MV-4-11 (cell line): ENCODE measurements around the gene OVOL1.
"Not testable (repeated sequence)": the region's sequence is repeated elsewhere in the genome, so short reads cannot be mapped to it uniquely, and the experiment has no call there.

ENCODE experiments used
- DNase-seq: peaks from one replicate; lab custom pipeline; 2025; lab: John Stamatoyannopoulos, UW

The OVOL1 gene

DNA sequence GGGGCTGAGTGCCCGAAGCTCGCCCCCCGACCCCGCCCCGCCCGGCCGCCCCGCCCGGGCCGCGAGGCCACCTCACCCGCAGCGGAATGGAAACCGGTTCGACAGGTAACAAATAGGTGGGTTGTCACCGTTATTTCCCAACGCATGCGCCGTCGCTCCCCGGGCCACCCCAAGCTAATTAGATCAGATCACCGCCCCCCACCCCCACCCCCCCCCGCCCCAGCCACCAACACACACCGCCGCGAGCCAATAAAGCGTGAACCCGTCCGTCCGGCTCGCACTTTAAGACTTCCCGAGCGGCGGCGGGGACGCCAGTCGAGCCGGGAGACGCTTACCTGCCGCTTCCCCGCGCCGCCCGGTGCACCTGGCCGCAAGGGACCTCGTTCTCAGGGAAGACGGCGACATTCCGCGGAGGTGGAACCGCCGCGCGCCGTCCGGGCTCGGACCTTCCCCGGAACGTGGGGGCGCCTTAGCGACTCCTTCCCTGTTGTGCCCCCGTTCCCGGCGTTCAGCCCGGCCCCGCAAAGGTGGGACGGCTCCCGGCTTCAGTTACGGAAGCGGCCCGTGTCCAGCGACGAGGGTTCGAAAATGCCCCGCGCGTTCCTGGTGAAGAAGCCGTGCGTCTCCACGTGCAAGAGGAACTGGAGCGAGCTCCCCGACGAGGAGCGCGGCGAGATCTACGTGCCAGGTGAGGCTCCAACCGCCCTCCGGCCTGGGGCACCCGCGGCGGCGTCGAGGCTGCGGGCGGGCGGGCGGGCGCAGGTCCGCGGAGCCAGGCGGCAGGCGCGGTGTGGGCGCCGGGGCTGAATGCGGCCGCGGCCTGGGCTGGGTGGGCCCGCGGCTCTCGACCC lies at the start of gene OVOL1:
Gene OVOL1 (plus strand): TSS at position 278 of the 851 bp plus-strand sequence. CDS start 311 bp downstream, at position 589.
- no peak for DNase-seq

DNA sequence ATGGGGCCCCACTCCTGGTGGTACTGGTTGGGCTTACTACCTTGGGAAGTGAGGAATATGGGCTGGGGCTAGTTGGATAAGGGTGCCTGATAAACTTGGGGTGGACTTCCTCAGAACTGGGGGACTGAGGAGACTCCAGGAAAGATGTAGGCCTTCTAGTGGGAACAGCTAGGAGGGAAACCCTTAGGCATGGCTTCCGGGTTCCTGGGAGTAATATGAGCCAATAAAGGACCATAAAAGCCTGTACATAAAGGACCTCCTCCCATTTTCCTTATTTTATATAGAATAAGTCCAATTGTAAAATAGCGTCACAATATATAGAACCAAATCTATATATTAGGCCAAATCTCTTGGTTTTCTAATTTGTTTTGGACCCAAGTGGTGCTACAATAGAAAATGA lies 47.8 kb upstream of the OVOL1 start:
- DNase-seq, result no peak

DNA sequence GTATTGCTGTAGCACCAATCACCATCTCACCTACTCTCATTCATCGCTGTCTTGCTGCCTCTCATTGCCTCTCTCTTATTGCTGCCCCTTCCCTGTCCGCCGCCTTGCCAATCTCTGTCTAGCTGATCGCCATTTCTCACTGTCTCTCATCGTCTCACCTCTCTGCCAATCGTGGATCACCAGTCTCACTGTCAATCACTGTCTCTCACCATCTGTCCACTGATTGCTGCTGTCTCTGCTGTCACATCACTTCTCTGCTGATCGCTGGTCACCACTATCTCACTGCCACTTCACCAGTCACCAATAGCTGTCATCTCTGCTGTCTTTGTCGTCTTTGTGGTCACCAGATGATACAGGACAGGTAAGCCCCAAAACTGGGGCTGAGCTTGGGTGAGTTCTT lies 45.7 kb upstream of the OVOL1 start:
- DNase-seq, result no peak

- no peak for DNase-seq
Measured at GRCh38 chr11:65742353-65742752, 44.5 kb upstream of the OVOL1 start.

GRCh38 chr11:65743681-65744025 lies 43.2 kb upstream of the OVOL1 start:
- DNase-seq, result no peak

DNA sequence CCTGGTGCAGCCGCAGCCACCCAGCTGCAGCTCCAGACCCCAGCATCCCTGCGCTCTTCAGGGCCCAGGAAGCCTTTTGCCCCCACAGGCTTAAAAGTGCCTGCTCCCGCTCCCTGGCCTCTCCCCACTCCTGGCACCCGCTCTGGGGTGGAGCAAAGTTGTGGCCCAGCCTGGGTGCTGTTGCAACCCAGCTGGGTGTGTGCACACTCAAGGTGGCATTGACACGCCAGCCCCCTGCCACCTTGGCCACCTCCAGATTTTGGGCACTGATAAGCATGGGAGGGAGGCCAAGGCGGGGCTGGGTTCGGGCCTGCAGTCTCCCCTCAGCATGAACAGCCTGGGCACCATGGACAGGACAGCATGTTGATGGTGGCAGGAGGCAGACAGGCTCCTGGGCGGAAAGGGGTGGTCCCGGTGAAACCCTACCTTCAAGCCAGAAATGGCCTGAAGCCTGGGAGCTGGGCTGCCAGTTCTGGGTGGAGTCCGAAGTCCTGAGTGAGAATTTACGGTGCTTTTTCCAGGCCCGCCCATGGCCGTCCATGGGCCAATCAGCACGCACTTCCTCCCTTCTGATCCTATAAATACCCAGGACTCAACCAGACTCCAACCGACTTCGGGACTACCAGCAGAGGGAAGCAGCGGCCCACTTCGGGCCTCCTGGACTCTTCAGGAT lies 42.7 kb upstream of the OVOL1 start:
- peak; percentile 89 for DNase-seq

DNA sequence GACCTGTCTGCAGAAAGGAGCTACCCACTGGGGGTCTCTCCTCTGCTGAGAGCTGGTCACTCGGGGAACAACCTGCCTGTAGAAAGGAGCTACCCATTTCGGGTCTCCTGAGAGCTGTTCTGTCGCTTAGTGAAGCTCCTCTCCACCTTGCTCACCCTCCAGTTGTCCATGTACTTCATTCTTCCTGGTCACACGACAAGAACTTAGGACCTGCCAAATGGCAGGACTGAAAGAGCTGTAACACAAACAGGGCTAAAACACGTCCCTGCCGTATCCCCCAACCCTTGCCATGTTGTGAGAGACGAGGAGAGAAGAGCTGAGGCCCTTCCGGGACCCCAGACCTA lies 42.2 kb upstream of the OVOL1 start:
- DNase-seq, result no peak

DNA sequence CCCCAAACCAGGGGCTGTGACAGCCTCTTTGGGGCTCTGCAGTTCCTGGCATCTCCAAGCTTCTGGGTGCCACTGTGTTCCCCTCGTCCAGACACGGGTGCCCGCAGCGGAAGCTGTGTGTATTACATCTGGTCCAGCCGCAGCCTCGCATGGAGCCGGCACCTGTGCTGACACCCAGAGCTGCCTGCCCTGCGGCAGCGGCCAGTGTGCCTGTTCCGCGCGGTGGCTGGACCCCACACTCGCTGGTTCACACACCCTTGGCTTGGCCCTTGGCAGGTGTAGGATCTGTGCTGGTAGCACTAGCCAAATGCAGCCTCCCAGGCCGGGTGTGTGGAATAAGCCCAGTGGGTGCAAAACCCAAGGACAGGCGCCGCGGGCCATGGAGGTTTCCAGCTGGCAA lies 41.8 kb upstream of the OVOL1 start:
- DNase-seq, result no peak

- not testable (repeated sequence) for DNase-seq
Measured at GRCh38 chr11:65762169-65762568, 24.7 kb upstream of the OVOL1 start.

DNA sequence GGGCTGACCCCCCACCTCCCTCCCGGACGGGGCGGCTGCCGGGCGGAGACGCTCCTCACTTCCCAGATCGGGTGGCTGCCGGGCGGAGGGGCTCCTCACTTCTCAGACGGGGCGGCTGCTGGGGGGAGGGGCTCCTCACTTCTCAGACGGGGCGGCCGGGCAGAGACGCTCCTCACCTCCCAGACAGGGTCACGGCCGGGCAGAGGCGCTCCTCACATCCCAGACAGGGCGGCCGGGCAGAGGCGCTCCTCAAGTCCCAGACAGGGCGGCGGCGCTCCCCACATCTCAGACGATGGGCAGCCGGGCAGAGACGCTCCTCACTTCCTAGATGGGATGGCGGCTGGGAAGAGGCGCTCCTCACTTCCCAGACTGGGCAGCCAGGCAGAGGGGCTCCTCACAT lies 24.0 kb upstream of the OVOL1 start:
- not testable (repeated sequence) for DNase-seq

GRCh38 chr11:65764434-65764833 lies 22.4 kb upstream of the OVOL1 start:
- no peak for DNase-seq

DNA sequence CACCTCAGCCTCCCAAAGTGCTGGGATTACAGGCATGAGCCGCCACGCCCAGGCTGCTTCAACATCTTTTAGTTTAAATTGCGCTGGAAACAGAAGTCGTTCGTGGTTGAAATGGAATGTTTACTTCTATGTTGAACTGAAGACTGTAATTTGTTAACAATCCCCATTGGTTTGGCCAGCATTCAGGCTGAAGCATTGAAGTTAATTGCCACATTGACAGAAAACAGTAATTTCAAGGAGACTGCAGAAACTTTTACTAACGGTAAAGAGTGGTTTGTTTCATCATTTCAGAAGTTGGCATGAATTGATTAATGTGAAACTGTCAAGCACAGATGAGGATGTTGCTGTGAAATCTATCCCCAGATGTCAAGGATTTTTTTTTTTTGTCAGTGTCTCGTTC lies 20.3 kb upstream of the OVOL1 start:
- peak; percentile 100 for DNase-seq

DNA sequence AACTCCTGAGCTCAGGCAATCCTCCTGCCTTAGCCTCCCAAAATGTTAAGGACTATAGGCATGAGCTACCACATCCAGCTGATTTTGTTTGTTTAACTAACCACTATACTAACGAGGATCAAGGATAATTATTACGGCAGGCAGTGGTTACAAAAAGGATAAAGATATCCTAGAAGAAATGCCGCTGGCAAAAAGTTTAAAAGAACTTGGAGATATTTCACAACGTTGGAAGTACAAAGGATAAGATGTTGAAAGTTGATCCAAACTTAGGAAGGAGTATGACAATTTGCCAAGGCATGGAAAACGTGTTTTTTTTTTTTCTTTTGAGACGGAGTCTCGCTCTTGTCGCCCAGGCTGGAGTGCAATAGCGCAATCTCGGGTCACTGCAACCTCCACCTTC lies 19.5 kb upstream of the OVOL1 start:
- peak; percentile 58 for DNase-seq

GRCh38 chr11:65767806-65768205 lies 19.1 kb upstream of the OVOL1 start:
- DNase-seq, result peak; percentile 89

- no peak for DNase-seq
Measured at GRCh38 chr11:65770951-65771567, 15.8 kb upstream of the OVOL1 start.

DNA sequence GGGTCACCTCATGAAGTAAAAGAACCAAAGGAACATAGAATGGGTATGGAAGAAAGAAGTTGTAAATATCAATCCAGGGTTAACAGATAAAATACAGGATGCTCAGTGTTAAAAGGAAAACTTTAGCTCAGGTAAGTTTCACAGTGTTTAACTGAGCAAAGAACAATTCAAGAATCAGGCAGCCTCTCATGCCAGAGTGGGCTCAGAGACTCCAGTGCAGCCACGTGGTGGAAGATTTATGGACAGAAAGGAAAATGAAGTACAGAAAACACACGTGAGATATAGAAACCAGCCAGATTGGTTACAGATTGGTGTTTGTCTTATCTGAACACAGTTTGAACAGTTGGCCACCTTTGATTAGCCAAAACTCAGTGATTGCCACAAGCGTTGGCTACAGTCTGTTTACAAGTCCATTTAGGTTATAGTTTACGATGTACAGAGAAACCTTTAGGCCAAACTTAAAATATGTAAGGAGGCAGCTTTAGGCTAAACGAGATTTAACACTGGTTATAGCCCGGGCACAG lies 15.2 kb upstream of the OVOL1 start:
- DNase-seq, result no peak

GRCh38 chr11:65773784-65774411 lies 13.0 kb upstream of the OVOL1 start:
- peak; percentile 18 for DNase-seq

DNA sequence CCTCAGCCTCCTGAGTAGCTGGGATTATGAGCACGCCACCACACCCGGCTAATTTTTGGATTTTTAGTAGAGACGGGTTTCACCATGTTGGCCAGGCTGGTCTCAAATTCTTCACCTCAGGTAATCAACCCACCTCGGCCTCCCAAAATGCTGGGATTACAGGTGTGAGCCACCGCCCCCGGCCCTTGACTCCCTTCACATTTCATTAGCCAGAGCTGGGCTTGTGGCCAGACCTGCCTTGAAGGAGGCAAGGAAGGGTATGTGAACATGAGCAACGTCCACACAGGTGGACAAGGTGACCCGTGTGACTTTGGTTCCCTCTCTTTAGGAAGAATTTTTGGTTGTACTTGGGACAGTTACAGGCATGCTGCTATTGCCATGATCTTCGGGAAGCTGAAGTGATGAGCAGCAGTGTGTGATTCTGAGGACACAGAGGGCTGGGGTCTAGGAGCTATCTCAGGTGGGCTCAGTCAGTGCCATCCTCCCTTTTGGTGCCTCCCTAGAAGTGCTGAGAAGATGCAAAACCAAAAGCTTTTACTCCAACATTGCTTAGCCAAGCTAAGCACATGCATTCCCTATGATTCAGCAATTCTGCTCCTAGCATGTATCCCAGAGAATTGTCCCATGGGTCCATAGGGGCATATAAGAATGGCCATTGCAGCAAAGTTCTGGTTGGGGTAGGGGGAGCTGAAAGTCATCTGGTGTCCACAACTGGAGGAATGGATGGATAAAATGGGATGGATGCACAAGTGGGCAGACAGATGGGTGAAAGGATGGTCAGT lies 12.1 kb upstream of the OVOL1 start:
- DNase-seq, result no peak

DNA sequence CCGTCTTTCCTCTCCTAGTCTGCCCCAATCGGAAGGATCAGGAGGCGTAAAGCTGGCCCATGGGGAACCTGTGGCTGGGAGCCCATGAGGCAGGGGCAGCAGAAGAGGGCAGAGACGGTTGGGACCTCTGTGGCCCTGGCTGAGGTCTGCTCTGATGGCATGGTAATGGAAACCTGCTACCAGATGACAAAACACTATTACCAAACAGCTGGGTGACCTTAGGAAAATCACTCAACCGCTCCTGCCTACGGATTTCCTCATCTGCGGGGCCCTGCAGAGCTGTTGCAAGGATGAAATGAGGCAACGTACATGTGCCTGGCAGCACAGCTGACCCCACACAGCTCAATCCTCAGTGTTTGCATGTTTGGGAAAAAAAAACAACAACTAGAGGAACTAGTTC lies 10.7 kb upstream of the OVOL1 start:
- peak; percentile 98 for DNase-seq

DNA sequence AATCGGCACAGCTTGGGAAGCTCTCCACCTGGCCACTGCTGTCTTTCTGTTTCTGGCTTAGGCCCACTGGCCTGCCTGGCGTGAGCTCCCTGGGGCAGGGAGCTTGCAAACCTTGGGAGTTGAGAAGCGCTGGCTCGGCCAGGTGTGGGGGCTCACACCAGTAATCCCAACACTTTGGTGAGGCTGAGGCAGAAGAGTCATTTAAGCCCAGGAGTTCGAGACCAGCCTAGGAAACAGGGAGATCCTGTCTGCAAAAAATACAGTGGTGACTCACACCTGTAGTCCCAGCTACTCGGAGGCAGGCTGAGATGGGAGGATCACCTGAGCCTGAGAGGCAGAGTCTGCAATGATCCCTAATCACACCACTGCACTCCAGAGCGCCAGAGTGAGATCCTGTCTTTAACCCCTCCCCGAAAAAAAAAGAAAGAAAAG lies 10.1 kb upstream of the OVOL1 start:
- no peak for DNase-seq

- no peak for DNase-seq
Measured at GRCh38 chr11:65777241-65777640, 9.6 kb upstream of the OVOL1 start.
